Endothelial cell of umbilical vein (primary cell): ENCODE data around the gene MNAT1.

Experiments used
- CTCF ChIP-seq, 2 donors: IDR thresholded peaks; 1 replicate in 1 of 2; 2 replicates in 1 of 2; pipeline ENCODE4 v1.5.1; 2011; ENCODE audit warnings: low read length in 2 of 2, mild to moderate bottlenecking in 2 of 2, moderate library complexity in 2 of 2, control low read depth in 1 of 2, inconsistent platforms in 1 of 2, low read depth in 1 of 2; ENCODE audit not compliant: insufficient read depth in 1 of 2; ENCODE audit errors: extremely low read depth in 1 of 2
- MAX ChIP-seq: IDR thresholded peaks from 2 replicates; pipeline ENCODE4 v1.6.1; 2011; ENCODE audit not compliant: insufficient read depth, insufficient read length
- POLR2AphosphoS5 ChIP-seq: IDR thresholded peaks from 2 replicates; pipeline ENCODE4 v1.6.1; 2012; ENCODE audit warnings: low read depth, mild to moderate bottlenecking, control low read depth, low read length, moderate library complexity; ENCODE audit not compliant: insufficient read depth

GRCh38 chr14:60977847-60978246 is 243.3 kb downstream of the MNAT1 start:
- no peak for TF ChIP-seq CTCF (IDR thresholded peaks at IDR 0.05; ENCODE audit: extremely low read depth in 1 of 2, insufficient read depth in 1 of 2, low read depth in 1 of 2, low read length in 2 of 2)
- TF ChIP-seq POLR2AphosphoS5: no peak
- TF ChIP-seq MAX: no peak
